HCT116 (cell line): ENCODE measurements around the gene PYGO2. TPM values are rescaled to one million over a fixed set of nuclear protein-coding genes. Genes with fewer than 3 reads are reported as not detected.

Experiments
- ATAC-seq: fragments of 200-7000 bp; cut with Tn5 transposase; 2 replicates; pipeline ENCODE4 v1.9.1; 2020; ENCODE audit warnings: mild to moderate bottlenecking, moderate library complexity
- BruUV-seq: library from RNA; stranded (reverse); fragments of 400-500 nt; replicated peaks from 2 replicates; lab custom pipeline; 2021; lab: Mats Ljungman, UMichigan
- CTCF ChIA-PET: fragments of 300-600 bp; sonication (Branson Sonifier 250); formaldehyde crosslinking; loops from one replicate; lab custom pipeline; 2021; ENCODE audit warnings: antibody characterized with exemption; lab: Charles Lee
- POLR2A ChIA-PET: fragments of 300-600, 350-600 bp; sonication (Branson Sonifier 250); formaldehyde crosslinking; loops from one replicate; lab custom pipeline; 2021; ENCODE audit warnings: antibody characterized with exemption; lab: Charles Lee
- RAD21 ChIA-PET, 2 experiments: fragments of 300-600 bp; sonication (Branson Sonifier 250); formaldehyde crosslinking; loops; one replicate each; lab custom pipeline; 2023; ENCODE audit warnings: low total read pairs in 2 of 2; ENCODE audit not compliant: uncharacterized antibody in 2 of 2, unreplicated experiment in 2 of 2, low non-redundant PET in 1 of 2; lab: Charles Lee
- DNase-seq: peaks from one replicate; pipeline ENCODE4 v3.0.0-alpha.2; 2010; ENCODE audit warnings: low read depth, low spot score
- H2AFZ ChIP-seq: fragments of 200-600 bp; shearing (Covaris generic), sonication (generic); 2 replicates; pipeline ENCODE4 v1.6.1; 2017; ENCODE audit warnings: low read depth, mixed run types, mixed read lengths, antibody characterized with exemption, low read length; ENCODE audit not compliant: poor library complexity, severe bottlenecking
- H3K27ac ChIP-seq: 2 replicates; pipeline ENCODE4 v1.5.1; 2012; ENCODE audit warnings: low read depth, low read length
- H3K27me3 ChIP-seq: fragments of 200-600 bp; sonication (generic); 2 replicates; pipeline ENCODE4 v1.6.1; 2016; ENCODE audit warnings: mixed run types, low read length, mixed read lengths; ENCODE audit not compliant: insufficient read depth
- H3K36me3 ChIP-seq, 2 experiments: fragments of 200-500 bp in 1 of 2; fragments of 200-600 bp in 1 of 2; sonication (Bioruptor generic) in 1 of 2; sonication (generic) in 1 of 2; 2 replicates each; pipeline versions ENCODE4 v1.5.1 to v1.6.1; 2014 to 2016; ENCODE audit warnings: low read length in 2 of 2, inconsistent platforms in 1 of 2, mixed read lengths in 1 of 2, mixed run types in 1 of 2; ENCODE audit not compliant: insufficient read depth in 2 of 2, control insufficient read depth in 1 of 2
- H3K4me1 ChIP-seq, 2 experiments: fragments of 200-600 bp in 1 of 2; sonication (generic) in 1 of 2; 2 replicates each; pipeline versions ENCODE4 v1.5.1 to v1.6.1; 2012 to 2017; ENCODE audit warnings: low read length in 2 of 2, inconsistent platforms in 1 of 2, mild to moderate bottlenecking in 1 of 2, mixed read lengths in 1 of 2, mixed run types in 1 of 2, moderate library complexity in 1 of 2; ENCODE audit not compliant: insufficient read depth in 2 of 2, control insufficient read depth in 1 of 2
- H3K4me2 ChIP-seq: fragments of 200-600 bp; sonication (generic); 2 replicates; pipeline ENCODE4 v1.6.1; 2017; ENCODE audit warnings: mixed run types, low read length, mixed read lengths
- H3K4me3 ChIP-seq, 2 experiments: fragments of 200-600 bp in 1 of 2; sonication (generic) in 1 of 2; replicated peaks in 1 of 2; 2 replicates each; pipeline ENCODE4 v1.5.1; 2011 to 2016; ENCODE audit warnings: low read length in 2 of 2, control low read depth in 1 of 2, low read depth in 1 of 2, mild to moderate bottlenecking in 1 of 2, mixed read lengths in 1 of 2, mixed run types in 1 of 2
- H3K79me2 ChIP-seq: fragments of 200-600 bp; sonication (generic); 2 replicates; pipeline ENCODE4 v1.6.1; 2017; ENCODE audit warnings: mild to moderate bottlenecking, mixed run types, low read length, moderate library complexity, mixed read lengths; ENCODE audit not compliant: insufficient read depth
- H3K9ac ChIP-seq: fragments of 200-600 bp; sonication (generic); 2 replicates; pipeline ENCODE4 v1.6.1; 2016; ENCODE audit warnings: low read length, mixed read lengths
- H3K9me2 ChIP-seq: fragments of 200-600 bp; sonication (generic), shearing (Covaris generic); 2 replicates; pipeline ENCODE4 v1.6.1; 2017; ENCODE audit warnings: mixed run types, mild to moderate bottlenecking, moderate library complexity; ENCODE audit not compliant: insufficient read depth
- H3K9me3 ChIP-seq, 2 experiments: fragments of 200-500 bp in 1 of 2; fragments of 200-600 bp in 1 of 2; sonication (Bioruptor generic) in 1 of 2; sonication (generic) in 1 of 2; 2 replicates each; pipeline ENCODE4 v1.6.1; 2014 to 2017; ENCODE audit warnings: low read length in 2 of 2, mixed read lengths in 2 of 2, inconsistent platforms in 1 of 2, low read depth in 1 of 2, mild to moderate bottlenecking in 1 of 2, mixed run types in 1 of 2, moderate library complexity in 1 of 2; ENCODE audit not compliant: control insufficient read depth in 1 of 2, insufficient read depth in 1 of 2
- H4K20me1 ChIP-seq: fragments of 200-600 bp; sonication (generic), shearing (Covaris generic); 2 replicates; pipeline ENCODE4 v1.6.1; 2017; ENCODE audit warnings: mixed run types, mild to moderate bottlenecking, moderate library complexity; ENCODE audit not compliant: insufficient read depth
- ATF3 ChIP-seq: IDR thresholded peaks from 2 replicates; pipeline ENCODE4 v1.6.1; 2012
- CEBPB ChIP-seq: IDR thresholded peaks from 2 replicates; pipeline ENCODE4 v1.6.1; 2012; ENCODE audit warnings: low read depth
- CTCF ChIP-seq, 3 experiments: fragments of 200-600 bp in 1 of 3; sonication (generic) in 1 of 3; IDR thresholded peaks in 2 of 3; conservative IDR thresholded peaks in 1 of 3; 2 replicates each; pipeline ENCODE4 v1.5.1; 2012 to 2017; ENCODE audit warnings: low read depth in 2 of 3, low read length in 2 of 3, antibody characterized with exemption in 1 of 3, borderline replicate concordance in 1 of 3, control low read depth in 1 of 3, mild to moderate bottlenecking in 1 of 3, mixed read lengths in 1 of 3, mixed run types in 1 of 3, moderate library complexity in 1 of 3; ENCODE audit not compliant: insufficient read depth in 1 of 3
- EZH2phosphoT487 ChIP-seq: fragments of 200-600 bp; IDR thresholded peaks from 2 replicates; pipeline ENCODE4 v1.6.1; 2018; ENCODE audit warnings: antibody characterized with exemption, borderline replicate concordance
- FOSL1 ChIP-seq: IDR thresholded peaks from 2 replicates; pipeline ENCODE4 v1.6.1; 2012; ENCODE audit warnings: low read depth
- POLR2A ChIP-seq: IDR thresholded peaks from 2 replicates; pipeline ENCODE4 v1.7.0; 2011; ENCODE audit warnings: borderline replicate concordance; ENCODE audit not compliant: insufficient read depth, insufficient read length; ENCODE audit errors: extremely low read depth
- POLR2AphosphoS5 ChIP-seq: IDR thresholded peaks from 2 replicates; pipeline ENCODE4 v1.6.1; 2011; ENCODE audit warnings: mild to moderate bottlenecking, low read depth, low read length, moderate library complexity
- RAD21 ChIP-seq: IDR thresholded peaks from 2 replicates; pipeline ENCODE4 v1.6.1; 2012; ENCODE audit warnings: low read depth, mild to moderate bottlenecking
- SIN3A ChIP-seq: IDR thresholded peaks from 2 replicates; pipeline ENCODE4 v1.6.1; 2012; ENCODE audit warnings: low read depth
- SP1 ChIP-seq: IDR thresholded peaks from 2 replicates; pipeline ENCODE4 v1.6.1; 2012; ENCODE audit warnings: low read depth
- SRF ChIP-seq: IDR thresholded peaks from 2 replicates; pipeline ENCODE4 v1.6.1; 2012; ENCODE audit warnings: low read depth
- ZBTB33 ChIP-seq: IDR thresholded peaks from 2 replicates; pipeline ENCODE4 v1.6.1; 2011; ENCODE audit warnings: mild to moderate bottlenecking, low read length, moderate library complexity; ENCODE audit not compliant: insufficient replicate concordance; ENCODE audit errors: extremely low read depth
- ZFX ChIP-seq: fragments of 450-650 bp; IDR thresholded peaks from 2 replicates; pipeline ENCODE4 v1.6.1; 2017
- intact Hi-C: fragments of 100-400 bp; cut with micrococcal nuclease; formaldehyde crosslinking; loops from 2 replicates; pipeline ENCODE4 v1.10.0; 2022
- total RNA-seq: library from RNA; stranded (reverse); gene quantifications from one replicate; pipeline ENCODE4 v1.2.1, GENCODE V29; 2021; ENCODE audit not compliant: unreplicated experiment

The PYGO2 gene
- total RNA-seq, 1 experiment from 2014 or later = 37.2 TPM

- BruUV-seq = no TSS peak
These were observed 17.0 kb downstream of the PYGO2 start for GRCh38 chr1:154944401-154945159.

More at GRCh38 chr1:154944401-154945159, 17.0 kb downstream of the PYGO2 start:
- TF ChIP-seq FOSL1 = no peak
- no peak for TF ChIP-seq POLR2A
- TF ChIP-seq ATF3 = no peak
- TF ChIP-seq SRF = no peak
- TF ChIP-seq RAD21 = no peak
- no peak for TF ChIP-seq SIN3A
- no peak for TF ChIP-seq POLR2AphosphoS5
- TF ChIP-seq ZBTB33 = no peak
- TF ChIP-seq SP1 = no peak
- TF ChIP-seq CTCF (IDR thresholded peaks at IDR 0.05 in 2 of 3, conservative IDR thresholded peaks at IDR 0.05 in 1 of 3; ENCODE audit: borderline replicate concordance in 1 of 3, insufficient read depth in 1 of 3, low read depth in 2 of 3, low read length in 2 of 3) = no peak
- no peak for TF ChIP-seq EZH2phosphoT487
- TF ChIP-seq ZFX = no peak
- TF ChIP-seq CEBPB = no peak
- TF ChIP-seq, all 23 proteins: peak for 0
- no peak for DNase-seq
- Histone ChIP-seq H2AFZ (no peak overlapping the region), H3K4me1 (peaks cover 0 to 8% of the 10 kb centered on the region in 2 experiments; a peak in 1 of 4 replicates), H3K36me3 (no peaks in the 10 kb centered on the region), H3K4me2 (no peak overlapping the region), H3K27me3 (no peaks in the 10 kb centered on the region), H3K79me2 (no peaks in the 10 kb centered on the region), H3K4me3 (no peak overlapping the region), H3K9ac (no peak overlapping the region), H3K27ac (no peak overlapping the region), H3K9me3 (no peaks in the 10 kb centered on the region), H4K20me1 (no peaks in the 10 kb centered on the region), H3K9me2 (no peaks in the 10 kb centered on the region)
- 0 out of 2 replicates have a peak, but pooled peaks have one; percentile 5 for ATAC-seq
- POLR2A ChIA-PET = interaction anchor here (1.3 kb wide), 1 partner anchor 11 kb away, joined by 4 read pairs; no protein-coding TSS in a partner anchor
- RAD21 ChIA-PET = interaction anchor here (0.5 to 1.5 kb wide), 4 partner anchors 15 to 275 kb away, joined by 3 to 5 read pairs (median 4); no protein-coding TSS in a partner anchor
- intact Hi-C loops = loop anchor here (1.0 kb wide), 1 partner anchor 385 kb away; no protein-coding TSS in a partner anchor
- CTCF ChIA-PET = interaction anchor here (0.7 to 1.4 kb wide), 7 partner anchors 21 to 462 kb away, joined by 3 read pairs; partner anchors contain the start of gene ADAM15
